Stimulated activated CD4-positive, alpha-beta T cell treated with anti-CD3 and anti-CD28 coated beads, Interleukin-15, amount 100 ng/mL, for 1 hour (primary cell): ENCODE results near the gene MYO5C.

Experiments
- DNase-seq, 2 donors: peaks; one replicate each; pipeline ENCODE4 v3.0.0-alpha.2; 2020; ENCODE audit warnings: low read depth in 1 of 2, low spot score in 1 of 2

The MYO5C gene

DNA sequence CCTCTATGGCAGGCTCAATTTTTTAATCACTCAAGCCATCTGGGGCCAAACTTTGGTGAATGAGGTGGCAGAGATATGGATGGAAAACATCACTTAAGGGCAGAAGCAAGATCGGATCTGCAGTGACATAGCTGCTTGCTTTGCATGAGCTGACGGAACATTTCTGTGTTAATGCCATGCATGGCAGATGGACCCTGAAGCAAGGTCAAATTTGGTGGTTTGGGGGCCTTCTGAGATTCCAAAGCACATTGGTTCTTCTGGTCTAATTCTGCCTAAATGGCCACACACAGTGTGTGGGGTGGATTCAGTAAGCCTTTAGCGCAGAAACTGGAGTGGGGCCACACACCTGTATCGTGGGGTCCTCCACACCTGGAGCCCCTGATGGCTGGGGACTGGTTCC lies 144.7 kb downstream of the MYO5C start:
- DNase-seq = no peak

DNA sequence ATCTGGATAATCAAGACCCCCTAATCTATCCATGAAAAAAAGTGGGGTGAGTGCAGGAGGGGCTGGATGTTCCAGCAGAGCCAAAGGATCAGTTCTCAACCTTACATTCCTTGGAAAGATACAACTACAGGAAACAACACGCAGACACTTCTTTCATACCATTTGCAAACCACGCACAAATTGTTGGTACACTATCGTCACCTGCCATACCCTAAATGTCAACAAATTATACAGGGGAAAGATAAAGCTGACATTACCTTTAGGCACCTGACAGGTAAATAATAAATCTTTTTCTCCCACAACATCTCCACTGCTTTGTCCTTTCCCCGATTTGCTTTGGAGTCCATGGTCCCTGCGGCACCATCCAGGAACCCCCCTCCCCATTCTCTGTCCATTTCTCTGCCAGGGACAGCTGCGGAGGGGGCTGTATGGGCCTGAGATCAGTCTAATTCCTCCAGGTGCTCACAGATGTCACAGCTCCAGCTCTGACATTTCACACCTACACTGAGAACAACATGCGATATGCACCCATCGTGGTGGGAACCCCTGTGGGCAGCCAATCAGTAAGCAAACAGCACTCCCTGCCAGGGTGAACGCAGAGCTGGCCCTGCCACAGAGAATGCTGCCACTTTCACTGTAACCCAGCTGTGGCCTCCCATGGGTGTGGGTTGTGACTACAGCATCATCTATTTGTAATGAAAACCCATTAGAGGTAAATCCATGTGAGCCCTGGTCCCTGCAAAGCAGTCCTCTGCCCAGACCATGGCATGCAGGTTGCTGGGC lies 145.4 kb downstream of the MYO5C start:
- DNase-seq = no peak

DNA sequence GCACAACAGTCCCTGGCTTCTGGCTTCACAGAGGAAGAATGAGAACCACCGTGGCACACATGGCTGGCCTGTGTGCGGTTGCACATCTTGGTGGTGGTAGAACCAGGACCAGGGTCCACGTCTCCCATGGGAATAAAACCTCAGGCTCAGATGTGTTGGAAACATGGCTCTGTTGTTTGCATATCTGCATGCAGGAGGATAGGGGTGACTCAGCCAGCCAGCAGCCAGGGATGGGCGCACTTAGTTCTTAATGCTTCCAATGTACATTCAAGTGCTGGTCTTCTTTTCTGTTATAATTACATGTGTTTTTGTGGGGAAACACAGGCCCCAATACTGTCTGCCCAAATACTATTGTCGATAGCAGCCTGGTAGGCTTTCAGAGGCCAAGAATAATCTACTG lies 147.2 kb downstream of the MYO5C start:
- DNase-seq = no peak

DNA sequence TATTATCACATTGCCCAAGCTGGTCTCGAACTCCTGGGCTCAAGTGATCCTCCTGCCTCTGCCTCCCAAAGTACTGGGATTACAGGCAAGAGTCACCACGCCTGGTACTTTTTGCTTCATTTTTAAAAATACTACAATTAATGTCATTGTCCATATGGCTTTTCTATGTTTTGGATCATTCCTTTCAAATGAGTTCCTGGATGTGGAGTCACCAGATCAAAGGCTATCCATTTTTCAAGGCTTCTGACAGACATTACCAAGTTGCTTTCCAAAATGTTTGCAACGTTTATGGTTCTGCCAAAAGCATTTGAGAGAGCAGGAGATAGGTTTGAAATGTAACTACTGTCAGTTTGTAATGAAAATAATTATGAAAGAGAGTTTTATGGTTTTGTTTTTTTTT lies 148.8 kb downstream of the MYO5C start:
- no peak for DNase-seq

DNA sequence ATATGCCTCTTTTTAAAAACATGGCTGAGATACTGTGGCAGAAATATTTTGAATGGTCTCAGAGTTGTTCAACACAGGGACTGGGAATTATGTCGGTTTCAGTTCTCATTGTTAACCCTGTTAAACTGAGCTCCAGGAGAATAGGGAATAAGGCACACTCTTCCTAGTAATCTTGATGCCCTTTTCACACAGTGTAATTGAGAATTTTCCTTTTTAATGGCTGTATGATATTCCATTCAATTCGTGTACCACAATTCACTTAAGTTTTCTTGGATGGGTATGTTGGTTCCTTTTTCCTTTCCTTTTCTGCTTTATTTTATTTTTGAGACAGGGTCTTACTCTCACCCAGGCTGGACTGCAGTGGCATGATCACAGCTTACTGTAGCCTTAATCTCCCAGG lies 149.3 kb downstream of the MYO5C start:
- DNase-seq = no peak

DNA sequence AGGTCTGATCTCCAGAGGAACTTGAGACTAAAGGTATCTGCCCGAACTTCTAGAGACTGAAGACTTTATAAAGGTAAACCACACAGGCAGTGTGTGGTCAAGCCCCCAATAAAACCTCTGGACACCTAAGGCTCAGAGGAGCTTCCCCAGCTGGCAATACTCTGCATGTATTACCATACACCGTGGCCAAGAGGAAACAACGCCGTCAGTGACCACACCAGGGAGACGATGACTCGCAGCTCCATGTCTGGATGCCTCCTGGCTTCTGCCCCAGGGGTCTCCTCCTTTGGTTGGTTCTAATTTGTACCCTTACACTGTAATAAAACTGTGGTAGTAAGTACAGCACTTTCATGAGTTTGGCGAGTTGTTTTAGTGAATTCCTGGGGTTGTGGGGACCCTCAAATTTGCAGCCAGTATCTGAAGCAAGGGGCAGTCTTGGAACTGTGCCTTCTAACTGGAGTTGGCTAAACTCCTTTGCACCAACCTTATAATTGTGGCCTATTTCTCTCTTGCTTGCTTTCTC lies 150.9 kb downstream of the MYO5C start:
- no peak for DNase-seq

DNA sequence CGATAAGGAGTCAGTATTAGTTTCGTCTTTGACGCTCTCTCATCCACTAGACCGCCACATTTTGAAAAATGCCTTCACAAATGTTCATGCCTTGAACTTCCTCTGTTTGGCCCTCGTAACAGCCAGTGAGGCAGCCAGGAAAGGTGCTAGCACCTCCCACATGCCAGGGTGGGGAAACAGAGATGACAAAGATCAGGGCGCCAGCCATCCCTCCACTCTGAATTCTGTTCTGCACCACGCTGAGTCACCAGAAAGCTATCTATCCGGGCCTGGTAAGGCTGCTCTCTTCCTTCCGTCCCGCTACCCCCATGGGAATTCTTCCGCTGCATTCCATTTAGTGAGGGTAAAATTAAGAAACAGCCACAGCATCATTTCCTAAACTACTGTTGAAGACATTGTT lies 151.7 kb downstream of the MYO5C start:
- no peak for DNase-seq
